ENCODE data around the gene RUNX1.

- TF ChIP-seq, protein P1, sequence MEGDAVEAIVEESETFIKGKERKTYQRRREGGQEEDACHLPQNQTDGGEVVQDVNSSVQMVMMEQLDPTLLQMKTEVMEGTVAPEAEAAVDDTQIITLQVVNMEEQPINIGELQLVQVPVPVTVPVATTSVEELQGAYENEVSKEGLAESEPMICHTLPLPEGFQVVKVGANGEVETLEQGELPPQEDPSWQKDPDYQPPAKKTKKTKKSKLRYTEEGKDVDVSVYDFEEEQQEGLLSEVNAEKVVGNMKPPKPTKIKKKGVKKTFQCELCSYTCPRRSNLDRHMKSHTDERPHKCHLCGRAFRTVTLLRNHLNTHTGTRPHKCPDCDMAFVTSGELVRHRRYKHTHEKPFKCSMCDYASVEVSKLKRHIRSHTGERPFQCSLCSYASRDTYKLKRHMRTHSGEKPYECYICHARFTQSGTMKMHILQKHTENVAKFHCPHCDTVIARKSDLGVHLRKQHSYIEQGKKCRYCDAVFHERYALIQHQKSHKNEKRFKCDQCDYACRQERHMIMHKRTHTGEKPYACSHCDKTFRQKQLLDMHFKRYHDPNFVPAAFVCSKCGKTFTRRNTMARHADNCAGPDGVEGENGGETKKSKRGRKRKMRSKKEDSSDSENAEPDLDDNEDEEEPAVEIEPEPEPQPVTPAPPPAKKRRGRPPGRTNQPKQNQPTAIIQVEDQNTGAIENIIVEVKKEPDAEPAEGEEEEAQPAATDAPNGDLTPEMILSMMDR (IDR thresholded peaks at IDR 0.05): no peak
- no peak for TF ChIP-seq EZH2 (IDR thresholded peaks at IDR 0.05; ENCODE audit: borderline replicate concordance, insufficient read depth, low read depth, low read length, poor library complexity, severe bottlenecking)
Measured at GRCh38 chr21:34911360-34911759, 137.7 kb downstream of the RUNX1 start.

All from B cell (primary cell).